ENCODE results near the gene PHLDB3. TPM values are rescaled to one million over a fixed set of nuclear protein-coding genes. Genes with fewer than 3 reads are reported as not detected.

PHLDB3 gene
- total RNA-seq, 1 experiment from 2014 or later, result 8.5 TPM

- H2BK120ac ChIP-seq (ENCODE audit: low read depth, low read length, poor library complexity, severe bottlenecking), result no peak overlapping the region
- Mint-ChIP-seq H3K27me3 (ENCODE audit: low read depth) (no peaks in the 10 kb centered on the region; the same call in 1 of the 2 replicates), H3K27ac (no peak overlapping the region), H3K9me3 (peaks cover 4 to 6% of the 10 kb centered on the region in 2 experiments; a peak in 4 of 5 replicates), H3K4me3 (no peak overlapping the region), H3K4me1 (no peaks in the 10 kb centered on the region), H3K36me3 (ENCODE audit: insufficient read depth in 1 of 3, low read depth in 3 of 3) (peaks cover 37 to 81% (median 70%) of the 10 kb centered on the region in 3 experiments)
- H3K23ac ChIP-seq (ENCODE audit: insufficient read length, low read depth, low read length), result no peak overlapping the region
- no peak overlapping the region for H2AFZ ChIP-seq (ENCODE audit: low read length)
- H4K91ac ChIP-seq (ENCODE audit: insufficient read length, low read depth, low read length), result no peak overlapping the region
- H3K27ac ChIP-seq (ENCODE audit: insufficient read length, low read depth, low read length), result no peak overlapping the region
- H3T11ph ChIP-seq (ENCODE audit: low read length), result no peak overlapping the region
- no peak for DNase-seq
- H3K9ac ChIP-seq (ENCODE audit: extremely low read depth, insufficient read length, low read length), result no peak overlapping the region
- no peak overlapping the region for H2BK20ac ChIP-seq (ENCODE audit: low read depth, low read length, poor library complexity, severe bottlenecking)
- H3K14ac ChIP-seq (ENCODE audit: insufficient read depth, low read length), result no peak overlapping the region
- H4K8ac ChIP-seq (replicated peaks; ENCODE audit: insufficient read length, low read depth, low read length), result no peak overlapping the region
- no peak overlapping the region for H2BK5ac ChIP-seq (ENCODE audit: insufficient read length, low read length)
- no peak overlapping the region for H2AK5ac ChIP-seq (ENCODE audit: insufficient read length, low read length)
- H4K20me1 ChIP-seq (ENCODE audit: control insufficient read depth, insufficient read depth, insufficient read length), result no peaks in the 10 kb centered on the region
- no peaks in the 10 kb centered on the region for H3K23me2 ChIP-seq (ENCODE audit: insufficient read length, low read depth, low read length, poor library complexity, severe bottlenecking)
- H3K4me1 ChIP-seq (ENCODE audit: insufficient read depth, low read length), result no peaks in the 10 kb centered on the region
- WGBS (ENCODE audit: extremely low coverage, insufficient read length, low lambda C conversion rate), result no CpG with 5 or more reads among the region's 9 CpGs
- H3K79me2 ChIP-seq (ENCODE audit: insufficient read depth, low read length), result no peaks in the 10 kb centered on the region
- H3K9me3 ChIP-seq (ENCODE audit: control insufficient read depth, low read depth, low read length), result no peaks in the 10 kb centered on the region
- H3K4ac ChIP-seq (ENCODE audit: low read depth, low read length), result no peak overlapping the region
- TF ChIP-seq, protein P1, sequence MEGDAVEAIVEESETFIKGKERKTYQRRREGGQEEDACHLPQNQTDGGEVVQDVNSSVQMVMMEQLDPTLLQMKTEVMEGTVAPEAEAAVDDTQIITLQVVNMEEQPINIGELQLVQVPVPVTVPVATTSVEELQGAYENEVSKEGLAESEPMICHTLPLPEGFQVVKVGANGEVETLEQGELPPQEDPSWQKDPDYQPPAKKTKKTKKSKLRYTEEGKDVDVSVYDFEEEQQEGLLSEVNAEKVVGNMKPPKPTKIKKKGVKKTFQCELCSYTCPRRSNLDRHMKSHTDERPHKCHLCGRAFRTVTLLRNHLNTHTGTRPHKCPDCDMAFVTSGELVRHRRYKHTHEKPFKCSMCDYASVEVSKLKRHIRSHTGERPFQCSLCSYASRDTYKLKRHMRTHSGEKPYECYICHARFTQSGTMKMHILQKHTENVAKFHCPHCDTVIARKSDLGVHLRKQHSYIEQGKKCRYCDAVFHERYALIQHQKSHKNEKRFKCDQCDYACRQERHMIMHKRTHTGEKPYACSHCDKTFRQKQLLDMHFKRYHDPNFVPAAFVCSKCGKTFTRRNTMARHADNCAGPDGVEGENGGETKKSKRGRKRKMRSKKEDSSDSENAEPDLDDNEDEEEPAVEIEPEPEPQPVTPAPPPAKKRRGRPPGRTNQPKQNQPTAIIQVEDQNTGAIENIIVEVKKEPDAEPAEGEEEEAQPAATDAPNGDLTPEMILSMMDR (conservative IDR thresholded peaks at IDR 0.05), result no peak
- H2BK15ac ChIP-seq (ENCODE audit: low read depth, low read length), result no peak overlapping the region
- no peak overlapping the region for H3K4me2 ChIP-seq (ENCODE audit: insufficient read depth, insufficient read length, low read length)
- no peak overlapping the region for H2BK12ac ChIP-seq (ENCODE audit: insufficient read length, low read depth, low read length)
- H3K79me1 ChIP-seq (ENCODE audit: insufficient read depth, low read depth, low read length, poor library complexity, severe bottlenecking), result no peaks in the 10 kb centered on the region
- no peak overlapping the region for H3K56ac ChIP-seq (ENCODE audit: insufficient read length, low read depth, low read length)
- H3K18ac ChIP-seq (ENCODE audit: insufficient read length, low read depth, low read length), result no peak overlapping the region
- H3K27me3 ChIP-seq (ENCODE audit: insufficient read depth, low read length), result no peaks in the 10 kb centered on the region
- no peak overlapping the region for H4K5ac ChIP-seq (ENCODE audit: insufficient read length, low read depth, low read length)
These were observed 39.5 kb upstream of the PHLDB3 start for GRCh38 chr19:43544077-43544476.
